ENCODE results near the gene SAMD8. TPM values are rescaled to one million over a fixed set of nuclear protein-coding genes. Genes with fewer than 3 reads are reported as not detected.
"Not testable (repeated sequence)": the region's sequence is repeated elsewhere in the genome, so short reads cannot be mapped to it uniquely, and the experiment has no call there.

The SAMD8 gene
- total RNA-seq, 1 experiment from 2014 or later: 32.0 TPM

DNA sequence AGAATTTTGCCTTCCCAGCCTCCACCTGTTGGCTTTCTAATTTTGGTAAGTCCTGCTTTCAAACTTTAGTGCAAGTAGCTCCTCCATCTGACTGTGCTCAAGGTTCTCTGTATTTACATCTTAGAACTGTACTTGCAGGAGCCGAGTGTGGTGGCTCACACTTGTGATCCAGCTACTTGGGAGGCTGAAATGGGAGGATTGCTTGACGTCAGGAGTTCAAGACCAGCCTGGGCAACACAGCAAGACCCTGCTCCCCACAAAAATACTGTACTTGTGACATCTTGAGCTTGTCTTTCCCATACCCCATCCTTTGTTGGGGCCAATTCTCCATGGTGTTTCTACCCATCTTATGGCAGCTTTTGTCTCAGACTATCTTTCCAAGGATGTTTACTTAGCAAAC lies 94.5 kb downstream of the SAMD8 start:
- Histone ChIP-seq H3K9me3 (ENCODE audit: control insufficient read depth, insufficient read depth, low read depth, low read length) (no peaks in the 10 kb centered on the region), H3K27ac (ENCODE audit: low read length) (no peak overlapping the region), H3K4me3 (ENCODE audit: low read depth in 2 of 2, low read length in 2 of 2) (no peak overlapping the region), H3K4me1 (ENCODE audit: control insufficient read depth, insufficient read depth, low read length) (no peaks in the 10 kb centered on the region), H3K36me3 (ENCODE audit: control insufficient read depth, insufficient read depth, low read length) (no peaks in the 10 kb centered on the region; the same call in 1 of the 2 replicates), H3K27me3 (ENCODE audit: control insufficient read depth, insufficient read depth, low read length) (no peaks in the 10 kb centered on the region)
- no peak for TF ChIP-seq SIN3A (IDR thresholded peaks at IDR 0.05; ENCODE audit: borderline replicate concordance, insufficient read depth, low read depth, low read length)
- no peak for DNase-seq (ENCODE audit: low read depth, low spot score)
- ChIA-PET POLR2A (no interaction called here), CTCF (no interaction called here)
- intact Hi-C loops (cut with micrococcal nuclease; ENCODE audit: unreplicated experiment) (no loop called here), in situ Hi-C loops (cut with HindIII; ENCODE audit: low pct_unique_long_range_greater_than_20kb, low sequenced_read_pairs) (no loop called here)
- BruUV-seq (replicated peaks): no TSS peak
- no peak for ATAC-seq

- H3K9me3 ChIP-seq (ENCODE audit: control insufficient read depth, insufficient read depth, low read depth, low read length); ATAC-seq; H3K4me3 ChIP-seq (ENCODE audit: low read depth in 2 of 2, low read length in 2 of 2); DNase-seq (ENCODE audit: low read depth, low spot score); H3K36me3 ChIP-seq (ENCODE audit: control insufficient read depth, insufficient read depth, low read length); H3K27me3 ChIP-seq (ENCODE audit: control insufficient read depth, insufficient read depth, low read length); H3K27ac ChIP-seq (ENCODE audit: low read length); in situ Hi-C loops (cut with HindIII; ENCODE audit: low pct_unique_long_range_greater_than_20kb, low sequenced_read_pairs); H3K4me1 ChIP-seq (ENCODE audit: control insufficient read depth, insufficient read depth, low read length); BruUV-seq (replicated peaks); CTCF ChIA-PET; intact Hi-C loops (cut with micrococcal nuclease; ENCODE audit: unreplicated experiment): not testable (repeated sequence)
- POLR2A ChIA-PET: interaction anchor here (0.6 kb wide), 1 partner anchor 9 kb away, joined by 9 read pairs; no protein-coding TSS in a partner anchor
Measured at GRCh38 chr10:75206638-75207037, 95.2 kb downstream of the SAMD8 start.

- Histone ChIP-seq H3K9me3 (ENCODE audit: control insufficient read depth, insufficient read depth, low read depth, low read length) (no peaks in the 10 kb centered on the region), H3K27ac (ENCODE audit: low read length) (no peak overlapping the region), H3K4me1 (ENCODE audit: control insufficient read depth, insufficient read depth, low read length) (peaks cover 5% of the 10 kb centered on the region; the same call in 1 of the 2 replicates), H3K36me3 (ENCODE audit: control insufficient read depth, insufficient read depth, low read length) (peaks cover 13% of the 10 kb centered on the region), H3K4me3 (ENCODE audit: low read depth in 2 of 2, low read length in 2 of 2) (no peak overlapping the region), H3K27me3 (ENCODE audit: control insufficient read depth, insufficient read depth, low read length) (no peaks in the 10 kb centered on the region)
- intact Hi-C loops (cut with micrococcal nuclease; ENCODE audit: unreplicated experiment): no loop called here
- in situ Hi-C loops (cut with HindIII; ENCODE audit: low pct_unique_long_range_greater_than_20kb, low sequenced_read_pairs): no loop called here
- ChIA-PET POLR2A (interaction anchor here (0.7 kb wide), 1 partner anchor 20 kb away, joined by 5 read pairs; no protein-coding TSS in a partner anchor), CTCF (no interaction called here)
- BruUV-seq (replicated peaks): no TSS peak
- DNase-seq (ENCODE audit: low read depth, low spot score) (no peak), ATAC-seq (no peak)
- no peak for TF ChIP-seq CTCF (IDR thresholded peaks at IDR 0.05)
Measured at GRCh38 chr10:75207079-75207856, 95.8 kb downstream of the SAMD8 start.

- ATAC-seq (no peak), DNase-seq (ENCODE audit: low read depth, low spot score) (no peak)
- ChIA-PET CTCF (no interaction called here), POLR2A (interaction anchor here (0.7 kb wide), 1 partner anchor 20 kb away, joined by 5 read pairs; no protein-coding TSS in a partner anchor)
- Histone ChIP-seq H3K9me3 (ENCODE audit: control insufficient read depth, insufficient read depth, low read depth, low read length) (no peaks in the 10 kb centered on the region), H3K27me3 (ENCODE audit: control insufficient read depth, insufficient read depth, low read length) (no peaks in the 10 kb centered on the region), H3K27ac (ENCODE audit: low read length) (no peak overlapping the region), H3K36me3 (ENCODE audit: control insufficient read depth, insufficient read depth, low read length) (peaks cover 17% of the 10 kb centered on the region), H3K4me1 (ENCODE audit: control insufficient read depth, insufficient read depth, low read length) (peaks cover 10% of the 10 kb centered on the region; the same call in 1 of the 2 replicates), H3K4me3 (ENCODE audit: low read depth in 2 of 2, low read length in 2 of 2) (no peak overlapping the region)
- no TSS peak for BruUV-seq (replicated peaks)
- in situ Hi-C loops (cut with HindIII; ENCODE audit: low pct_unique_long_range_greater_than_20kb, low sequenced_read_pairs): no loop called here
- intact Hi-C loops (cut with micrococcal nuclease; ENCODE audit: unreplicated experiment): no loop called here
- TF ChIP-seq, protein P1, sequence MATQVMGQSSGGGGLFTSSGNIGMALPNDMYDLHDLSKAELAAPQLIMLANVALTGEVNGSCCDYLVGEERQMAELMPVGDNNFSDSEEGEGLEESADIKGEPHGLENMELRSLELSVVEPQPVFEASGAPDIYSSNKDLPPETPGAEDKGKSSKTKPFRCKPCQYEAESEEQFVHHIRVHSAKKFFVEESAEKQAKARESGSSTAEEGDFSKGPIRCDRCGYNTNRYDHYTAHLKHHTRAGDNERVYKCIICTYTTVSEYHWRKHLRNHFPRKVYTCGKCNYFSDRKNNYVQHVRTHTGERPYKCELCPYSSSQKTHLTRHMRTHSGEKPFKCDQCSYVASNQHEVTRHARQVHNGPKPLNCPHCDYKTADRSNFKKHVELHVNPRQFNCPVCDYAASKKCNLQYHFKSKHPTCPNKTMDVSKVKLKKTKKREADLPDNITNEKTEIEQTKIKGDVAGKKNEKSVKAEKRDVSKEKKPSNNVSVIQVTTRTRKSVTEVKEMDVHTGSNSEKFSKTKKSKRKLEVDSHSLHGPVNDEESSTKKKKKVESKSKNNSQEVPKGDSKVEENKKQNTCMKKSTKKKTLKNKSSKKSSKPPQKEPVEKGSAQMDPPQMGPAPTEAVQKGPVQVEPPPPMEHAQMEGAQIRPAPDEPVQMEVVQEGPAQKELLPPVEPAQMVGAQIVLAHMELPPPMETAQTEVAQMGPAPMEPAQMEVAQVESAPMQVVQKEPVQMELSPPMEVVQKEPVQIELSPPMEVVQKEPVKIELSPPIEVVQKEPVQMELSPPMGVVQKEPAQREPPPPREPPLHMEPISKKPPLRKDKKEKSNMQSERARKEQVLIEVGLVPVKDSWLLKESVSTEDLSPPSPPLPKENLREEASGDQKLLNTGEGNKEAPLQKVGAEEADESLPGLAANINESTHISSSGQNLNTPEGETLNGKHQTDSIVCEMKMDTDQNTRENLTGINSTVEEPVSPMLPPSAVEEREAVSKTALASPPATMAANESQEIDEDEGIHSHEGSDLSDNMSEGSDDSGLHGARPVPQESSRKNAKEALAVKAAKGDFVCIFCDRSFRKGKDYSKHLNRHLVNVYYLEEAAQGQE (IDR thresholded peaks at IDR 0.05; ENCODE audit: insufficient read depth in 1 of 2, low read depth in 2 of 2, low read length in 1 of 2): no peak
- TF ChIP-seq TCF7L2 (IDR thresholded peaks at IDR 0.05; ENCODE audit: low read depth, low read length) (no peak), SIN3A (IDR thresholded peaks at IDR 0.05; ENCODE audit: borderline replicate concordance, insufficient read depth, low read depth, low read length) (no peak), POLR2AphosphoS5 (IDR thresholded peaks at IDR 0.05; ENCODE audit: low read depth, low read length) (no peak), CTCF (IDR thresholded peaks at IDR 0.05) (no peak)
Measured at GRCh38 chr10:75207857-75208144, 96.3 kb downstream of the SAMD8 start.

All from Panc1 (cell line).